Measurements from ENCODE around the gene CEP295NL. TPM values are rescaled to one million over a fixed set of nuclear protein-coding genes. Genes with fewer than 3 reads are reported as not detected.

The CEP295NL gene
- total RNA-seq, 4 donors from 2014 or later = 1.8 to 3.0 (median 2.5) TPM

GRCh38 chr17:78944956-78945355 lies 42.0 kb upstream of the CEP295NL start:
- DNase-seq = no peak
- peaks cover 0 to 9% (median 4%) of the 10 kb centered on the region in 4 donors for H3K4me1 ChIP-seq
- no peaks in the 10 kb centered on the region for H3K36me3 ChIP-seq
- H3K27ac ChIP-seq = no peak overlapping the region
- H3K27me3 ChIP-seq = no peaks in the 10 kb centered on the region
- intact Hi-C loops (cut with DNase I; ENCODE audit: low total_unique reads) (no loop called here), in situ Hi-C loops (cut with MboI; ENCODE audit: low pct_ligation_motif_present in 1 of 4, low pct_unique_long_range_greater_than_20kb in 1 of 4, low sequenced_read_pairs in 3 of 4) (no loop called here)
- no peaks in the 10 kb centered on the region for H3K9me3 ChIP-seq
- H3K4me3 ChIP-seq = no peak overlapping the region
- TF ChIP-seq EP300 (IDR thresholded peaks at IDR 0.05; ENCODE audit: low read depth) (no peak), POLR2A (IDR thresholded peaks at IDR 0.05) (no peak), POLR2AphosphoS5 (IDR thresholded peaks at IDR 0.05) (no peak), CTCF (IDR thresholded peaks at IDR 0.05) (no peak)
- WGBS, 2 donors (ENCODE audit: low coverage in 1 of 2) = 70 to 82% methylated on average over 2 to 10 of the region's 10 CpGs

- Histone ChIP-seq H3K4me3 (no peak overlapping the region), H3K27me3 (no peaks in the 10 kb centered on the region), H3K36me3 (no peaks in the 10 kb centered on the region), H3K4me1 (peaks cover 0 to 9% (median 4%) of the 10 kb centered on the region in 4 donors), H3K9me3 (no peaks in the 10 kb centered on the region), H3K27ac (no peak overlapping the region)
- 93 to 96% methylated on average over 4 to 7 of the region's 7 CpGs for WGBS, 2 donors (ENCODE audit: low coverage in 1 of 2)
- in situ Hi-C loops (cut with MboI; ENCODE audit: low pct_ligation_motif_present in 1 of 4, low pct_unique_long_range_greater_than_20kb in 1 of 4, low sequenced_read_pairs in 3 of 4) = no loop called here
- intact Hi-C loops (cut with DNase I; ENCODE audit: low total_unique reads) = no loop called here
- TF ChIP-seq POLR2AphosphoS5 (IDR thresholded peaks at IDR 0.05) (no peak), CTCF (IDR thresholded peaks at IDR 0.05) (no peak), EP300 (IDR thresholded peaks at IDR 0.05; ENCODE audit: low read depth) (no peak), POLR2A (IDR thresholded peaks at IDR 0.05) (no peak)
- no peak for DNase-seq
These were observed 41.0 kb upstream of the CEP295NL start for GRCh38 chr17:78944026-78944425.

GRCh38 chr17:78940708-78941107 lies 37.7 kb upstream of the CEP295NL start:
- Histone ChIP-seq H3K9me3 (no peaks in the 10 kb centered on the region), H3K4me3 (no peak overlapping the region), H3K4me1 (peaks cover 0 to 3% (median under 1%) of the 10 kb centered on the region in 4 donors), H3K27ac (no peak overlapping the region), H3K36me3 (no peaks in the 10 kb centered on the region), H3K27me3 (no peaks in the 10 kb centered on the region)
- TF ChIP-seq CTCF (IDR thresholded peaks at IDR 0.05) (no peak), POLR2A (IDR thresholded peaks at IDR 0.05) (no peak), POLR2AphosphoS5 (IDR thresholded peaks at IDR 0.05) (no peak), EP300 (IDR thresholded peaks at IDR 0.05; ENCODE audit: low read depth) (no peak)
- DNase-seq = no peak
- in situ Hi-C loops (cut with MboI; ENCODE audit: low pct_ligation_motif_present in 1 of 4, low pct_unique_long_range_greater_than_20kb in 1 of 4, low sequenced_read_pairs in 3 of 4) (no loop called here), intact Hi-C loops (cut with DNase I; ENCODE audit: low total_unique reads) (no loop called here)
- WGBS, 2 donors (ENCODE audit: low coverage in 1 of 2) = 64% methylated on average over 6 of the region's 6 CpGs; no CpG with 5 or more reads in 1 of the 2 donors

- intact Hi-C loops (cut with DNase I; ENCODE audit: low total_unique reads) (no loop called here), in situ Hi-C loops (cut with MboI; ENCODE audit: low pct_ligation_motif_present in 1 of 4, low pct_unique_long_range_greater_than_20kb in 1 of 4, low sequenced_read_pairs in 3 of 4) (no loop called here)
- H3K36me3 ChIP-seq = no peaks in the 10 kb centered on the region
- 80 to 82% methylated on average over 5 of the region's 5 CpGs for WGBS, 2 donors (ENCODE audit: low coverage in 1 of 2)
- no peaks in the 10 kb centered on the region for H3K9me3 ChIP-seq
- TF ChIP-seq EP300 (IDR thresholded peaks at IDR 0.05; ENCODE audit: low read depth) (no peak), POLR2AphosphoS5 (IDR thresholded peaks at IDR 0.05) (no peak), CTCF (IDR thresholded peaks at IDR 0.05) (no peak), POLR2A (IDR thresholded peaks at IDR 0.05) (no peak)
- no peak for DNase-seq
- no peak overlapping the region for H3K27ac ChIP-seq
- peaks cover 0 to 6% (median 4%) of the 10 kb centered on the region in 4 donors for H3K4me1 ChIP-seq
- H3K27me3 ChIP-seq = no peaks in the 10 kb centered on the region
- H3K4me3 ChIP-seq = no peak overlapping the region
These were observed 37.3 kb upstream of the CEP295NL start for GRCh38 chr17:78940258-78940657.
